ENCODE results near the gene LY86.

LY86 gene

GRCh38 chr6:6585003-6585311, 3.6 kb upstream of the LY86 start:
- no peak for DNase-seq (ENCODE audit: extremely low spot score)
- ChIA-PET CTCF (no interaction called here), POLR2A (no interaction called here)
- TF ChIP-seq PKNOX1 (IDR thresholded peaks at IDR 0.05) = no peak
- no peak for TF ChIP-seq ELF4 (IDR thresholded peaks at IDR 0.05)
- no peak for TF ChIP-seq FOXK2 (IDR thresholded peaks at IDR 0.05)
- no peak for TF ChIP-seq LEF1 (IDR thresholded peaks at IDR 0.05; ENCODE audit: borderline replicate concordance)
- TF ChIP-seq FOXM1 (IDR thresholded peaks at IDR 0.05; ENCODE audit: borderline replicate concordance) = no peak
- TF ChIP-seq HDGF (IDR thresholded peaks at IDR 0.05; ENCODE audit: borderline replicate concordance) = no peak
- no peak for TF ChIP-seq CTBP1 (IDR thresholded peaks at IDR 0.05; ENCODE audit: borderline replicate concordance)
- TF ChIP-seq ARNT (IDR thresholded peaks at IDR 0.05) = no peak
- no peak for TF ChIP-seq L3MBTL2 (conservative IDR thresholded peaks at IDR 0.05)
- TF ChIP-seq BHLHE40 (IDR thresholded peaks at IDR 0.05; ENCODE audit: borderline replicate concordance) = no peak
- TF ChIP-seq SP1 (IDR thresholded peaks at IDR 0.05) = no peak
- no peak for TF ChIP-seq FOXA1 (IDR thresholded peaks at IDR 0.05)
- TF ChIP-seq TARDBP (IDR thresholded peaks at IDR 0.05) = no peak
- no peak for TF ChIP-seq NFRKB (IDR thresholded peaks at IDR 0.05)

- CTCF ChIA-PET = no interaction called here
- POLR2A ChIA-PET = no interaction called here
- TF ChIP-seq TARDBP (IDR thresholded peaks at IDR 0.05) = no peak
- no peak for TF ChIP-seq L3MBTL2 (conservative IDR thresholded peaks at IDR 0.05)
- TF ChIP-seq SP1 (IDR thresholded peaks at IDR 0.05) = no peak
- TF ChIP-seq PKNOX1 (IDR thresholded peaks at IDR 0.05) = no peak
- no peak for TF ChIP-seq HDGF (IDR thresholded peaks at IDR 0.05; ENCODE audit: borderline replicate concordance)
- no peak for TF ChIP-seq FOXM1 (IDR thresholded peaks at IDR 0.05; ENCODE audit: borderline replicate concordance)
- no peak for TF ChIP-seq ARNT (IDR thresholded peaks at IDR 0.05)
- no peak for TF ChIP-seq BHLHE40 (IDR thresholded peaks at IDR 0.05; ENCODE audit: borderline replicate concordance)
- no peak for TF ChIP-seq FOXA1 (IDR thresholded peaks at IDR 0.05)
- DNase-seq (ENCODE audit: extremely low spot score) = no peak
These were observed 2.4 kb upstream of the LY86 start for GRCh38 chr6:6586167-6586566.

GRCh38 chr6:6586671-6587526, 1.6 kb upstream of the LY86 start:
- no peak for TF ChIP-seq ARNT (IDR thresholded peaks at IDR 0.05)
- TF ChIP-seq FOXA1 (IDR thresholded peaks at IDR 0.05) = no peak
- TF ChIP-seq TARDBP (IDR thresholded peaks at IDR 0.05) = no peak
- no peak for TF ChIP-seq PKNOX1 (IDR thresholded peaks at IDR 0.05)
- no peak for TF ChIP-seq CTBP1 (IDR thresholded peaks at IDR 0.05; ENCODE audit: borderline replicate concordance)
- no peak for TF ChIP-seq L3MBTL2 (conservative IDR thresholded peaks at IDR 0.05)
- TF ChIP-seq ZNF384 (IDR thresholded peaks at IDR 0.05) = no peak
- TF ChIP-seq BHLHE40 (IDR thresholded peaks at IDR 0.05; ENCODE audit: borderline replicate concordance) = no peak
- TF ChIP-seq SP1 (IDR thresholded peaks at IDR 0.05) = no peak
- TF ChIP-seq ELF4 (IDR thresholded peaks at IDR 0.05) = no peak
- no peak for DNase-seq (ENCODE audit: extremely low spot score)
- ChIA-PET POLR2A (no interaction called here), CTCF (no interaction called here)

GRCh38 chr6:6587696-6588063, 840 bp upstream of the LY86 start:
- ChIA-PET CTCF (no interaction called here), POLR2A (no interaction called here)

More at GRCh38 chr6:6587696-6588063, 840 bp upstream of the LY86 start:
- DNase-seq (ENCODE audit: extremely low spot score) = no peak
- no peak for TF ChIP-seq HDGF (IDR thresholded peaks at IDR 0.05; ENCODE audit: borderline replicate concordance)
- no peak for TF ChIP-seq TARDBP (IDR thresholded peaks at IDR 0.05)
- TF ChIP-seq BHLHE40 (IDR thresholded peaks at IDR 0.05; ENCODE audit: borderline replicate concordance) = no peak
- no peak for TF ChIP-seq PKNOX1 (IDR thresholded peaks at IDR 0.05)
- no peak for TF ChIP-seq SP1 (IDR thresholded peaks at IDR 0.05)
- no peak for TF ChIP-seq ELF4 (IDR thresholded peaks at IDR 0.05)
- TF ChIP-seq FOXA1 (IDR thresholded peaks at IDR 0.05) = no peak
- no peak for TF ChIP-seq CTBP1 (IDR thresholded peaks at IDR 0.05; ENCODE audit: borderline replicate concordance)
- TF ChIP-seq SUZ12 (IDR thresholded peaks at IDR 0.05) = no peak
- TF ChIP-seq L3MBTL2 (conservative IDR thresholded peaks at IDR 0.05) = no peak
- TF ChIP-seq FOXK2 (IDR thresholded peaks at IDR 0.05) = no peak
- no peak for TF ChIP-seq FOXM1 (IDR thresholded peaks at IDR 0.05; ENCODE audit: borderline replicate concordance)
- no peak for TF ChIP-seq ARNT (IDR thresholded peaks at IDR 0.05)
- TF ChIP-seq ZNF384 (IDR thresholded peaks at IDR 0.05) = no peak
- TF ChIP-seq NFRKB (IDR thresholded peaks at IDR 0.05) = no peak
- TF ChIP-seq LEF1 (IDR thresholded peaks at IDR 0.05; ENCODE audit: borderline replicate concordance) = no peak

Measured in HEK293T (cell line).